Stimulated activated CD8-positive, alpha-beta memory T cell treated with anti-CD3 and anti-CD28 coated beads, Interleukin-4, amount 100 ng/mL, for 48 hours (primary cell): ENCODE data around the gene HLA-F.

Experiments used
- DNase-seq: peaks from one replicate; pipeline ENCODE4 v3.0.0-alpha.2; 2020

HLA-F gene

GRCh38 chr6:29723262-29723665 lies at the start of gene HLA-F:
TSS of gene HLA-F (plus strand) at chr6:29723434. CDS start at chr6:29723464, 30 bp downstream.
- peak; percentile 84 for DNase-seq

GRCh38 chr6:29674008-29674407 lies 49.2 kb upstream of the HLA-F start:
- DNase-seq, result no peak

- no peak for DNase-seq
Observed at GRCh38 chr6:29675561-29675960, 47.7 kb upstream of the HLA-F start.

GRCh38 chr6:29676981-29677601 lies 46.1 kb upstream of the HLA-F start:
- DNase-seq, result no peak

GRCh38 chr6:29678114-29678513 lies 45.1 kb upstream of the HLA-F start:
- no peak for DNase-seq

- no peak for DNase-seq
Observed at GRCh38 chr6:29679962-29680361, 43.3 kb upstream of the HLA-F start.

- DNase-seq, result no peak
Observed at GRCh38 chr6:29680416-29680815, 42.8 kb upstream of the HLA-F start.

GRCh38 chr6:29680904-29681303 lies 42.3 kb upstream of the HLA-F start, which contains the start of gene ZFP57:
TSS of gene ZFP57 (minus strand) at chr6:29681152. CDS start at chr6:29677003, 4,149 bp downstream.
- no peak for DNase-seq

- DNase-seq, result no peak
Observed at GRCh38 chr6:29681811-29682210, 41.4 kb upstream of the HLA-F start.

- DNase-seq, result no peak
Observed at GRCh38 chr6:29685718-29686326, 37.4 kb upstream of the HLA-F start.

GRCh38 chr6:29694637-29695036 lies 28.6 kb upstream of the HLA-F start:
- no peak for DNase-seq

- DNase-seq, result no peak
Observed at GRCh38 chr6:29696147-29697125, 26.8 kb upstream of the HLA-F start.

GRCh38 chr6:29702519-29703103 lies 20.6 kb upstream of the HLA-F start:
- peak; percentile 93 for DNase-seq

GRCh38 chr6:29705389-29706231 lies 17.6 kb upstream of the HLA-F start:
- no peak for DNase-seq

GRCh38 chr6:29708432-29709179 lies 14.6 kb upstream of the HLA-F start:
- DNase-seq, result no peak

GRCh38 chr6:29709188-29709587 lies 14.0 kb upstream of the HLA-F start:
- DNase-seq, result no peak

GRCh38 chr6:29710281-29710941 lies 12.8 kb upstream of the HLA-F start:
- DNase-seq, result no peak

- no peak for DNase-seq
Observed at GRCh38 chr6:29720863-29721262, 2.4 kb upstream of the HLA-F start.

GRCh38 chr6:29723666-29724588 lies 693 bp downstream of the HLA-F start:
- DNase-seq, result peak; percentile 83
